MCF 10A (cell line): ENCODE data around the gene ANO1. TPM values are rescaled to one million over a fixed set of nuclear protein-coding genes. Genes with fewer than 3 reads are reported as not detected.

ENCODE experiments used
- BruUV-seq: library from RNA; stranded (reverse); fragments of 400-500 nt; replicated peaks from 2 replicates; lab custom pipeline; 2021; lab: Mats Ljungman, UMichigan
- CTCF ChIA-PET: fragments of 300-600 bp; sonication (Branson Sonifier 250); formaldehyde crosslinking; extraction: SDS; loops from one replicate; lab custom pipeline; 2021; ENCODE audit warnings: antibody characterized with exemption, inconsistent platforms; lab: Yijun Ruan, JAX
- POLR2A ChIA-PET: fragments of 300-600, 350-650 bp; sonication (Branson Sonifier 250); formaldehyde crosslinking; extraction: SDS; loops from one replicate; lab custom pipeline; 2020; ENCODE audit warnings: antibody characterized with exemption, inconsistent platforms; lab: Yijun Ruan, JAX
- DNase-seq: peaks from one replicate; pipeline ENCODE4 v3.0.0-alpha.2; 2018; ENCODE audit not compliant: unreplicated experiment
- H3K27ac Mint-ChIP-seq: one replicate; pipeline ENCODE4 v1.8.0; 2022; ENCODE audit warnings: mild to moderate bottlenecking, low read depth, mixed read lengths; ENCODE audit not compliant: unreplicated experiment
- H3K27me3 Mint-ChIP-seq: one replicate; pipeline ENCODE4 v1.8.0; 2022; ENCODE audit warnings: mixed read lengths; ENCODE audit not compliant: insufficient read depth, unreplicated experiment
- H3K36me3 Mint-ChIP-seq: one replicate; pipeline ENCODE4 v1.8.0; 2022; ENCODE audit warnings: mild to moderate bottlenecking, moderate library complexity, mixed read lengths; ENCODE audit not compliant: insufficient read depth, unreplicated experiment
- H3K4me1 Mint-ChIP-seq: one replicate; pipeline ENCODE4 v1.8.0; 2022; ENCODE audit warnings: mixed read lengths; ENCODE audit not compliant: insufficient read depth, unreplicated experiment
- H3K4me3 Mint-ChIP-seq: one replicate; pipeline ENCODE4 v1.8.0; 2022; ENCODE audit warnings: mild to moderate bottlenecking, moderate library complexity, mixed read lengths; ENCODE audit not compliant: unreplicated experiment
- H3K9me3 Mint-ChIP-seq: one replicate; pipeline ENCODE4 v1.8.0; 2022; ENCODE audit warnings: mixed read lengths; ENCODE audit not compliant: unreplicated experiment
- CTCF ChIP-seq: fragments of 200-600 bp; IDR thresholded peaks from one replicate; pipeline ENCODE4 v1.8.0; 2022; ENCODE audit warnings: antibody characterized with exemption, mild to moderate bottlenecking; ENCODE audit not compliant: unreplicated experiment
- intact Hi-C: fragments of 100-400 bp; cut with micrococcal nuclease; formaldehyde crosslinking; loops from 2 replicates; pipeline ENCODE4 v1.14.1; 2022
- total RNA-seq: library from RNA; stranded (reverse); gene quantifications from 2 replicates; pipeline ENCODE4 v1.2.3, GENCODE V29; 2022

Gene ANO1
- total RNA-seq, 1 experiment from 2014 or later = not detected

- H3K9me3 Mint-ChIP-seq = no peaks in the 10 kb centered on the region
- no TSS peak for BruUV-seq
- H3K27me3 Mint-ChIP-seq = peaks cover 22% of the 10 kb centered on the region
- H3K36me3 Mint-ChIP-seq = no peaks in the 10 kb centered on the region
- no peak overlapping the region for H3K4me3 Mint-ChIP-seq
- H3K4me1 Mint-ChIP-seq = peaks cover 12% of the 10 kb centered on the region
- ChIA-PET POLR2A (interaction anchor here (0.6 kb wide), 1 partner anchor 215 kb away, joined by 3 read pairs; no protein-coding TSS in a partner anchor), CTCF (no interaction called here)
- intact Hi-C loops = no loop called here
- no peak for TF ChIP-seq CTCF
- H3K27ac Mint-ChIP-seq = no peak overlapping the region
- DNase-seq = no peak
Observed at GRCh38 chr11:70064726-70065317, 13.3 kb upstream of the ANO1 start.

GRCh38 chr11:70065318-70066135 lies 12.6 kb upstream of the ANO1 start:
- Mint-ChIP-seq H3K27me3 (peaks cover 30% of the 10 kb centered on the region), H3K9me3 (no peaks in the 10 kb centered on the region), H3K4me3 (no peak overlapping the region), H3K4me1 (peaks cover 12% of the 10 kb centered on the region), H3K27ac (no peak overlapping the region), H3K36me3 (no peaks in the 10 kb centered on the region)
- intact Hi-C loops = no loop called here
- ChIA-PET POLR2A (no interaction called here), CTCF (no interaction called here)
- no TSS peak for BruUV-seq
- DNase-seq = no peak
- TF ChIP-seq CTCF = no peak

GRCh38 chr11:70066136-70066520 lies 12.0 kb upstream of the ANO1 start:
- Mint-ChIP-seq H3K27ac (no peak overlapping the region), H3K36me3 (no peaks in the 10 kb centered on the region), H3K9me3 (no peaks in the 10 kb centered on the region), H3K4me3 (no peak overlapping the region), H3K27me3 (peaks cover 30% of the 10 kb centered on the region), H3K4me1 (peaks cover 12% of the 10 kb centered on the region)
- BruUV-seq = no TSS peak
- CTCF ChIA-PET = no interaction called here
- DNase-seq = no peak
- POLR2A ChIA-PET = no interaction called here
- TF ChIP-seq CTCF = no peak
- intact Hi-C loops = no loop called here

GRCh38 chr11:70066628-70067027 lies 11.5 kb upstream of the ANO1 start:
- TF ChIP-seq CTCF = no peak
- H3K4me3 Mint-ChIP-seq = no peak overlapping the region
- intact Hi-C loops = no loop called here
- no peak overlapping the region for H3K27ac Mint-ChIP-seq
- POLR2A ChIA-PET = no interaction called here
- H3K27me3 Mint-ChIP-seq = peaks cover 30% of the 10 kb centered on the region
- no TSS peak for BruUV-seq
- no peaks in the 10 kb centered on the region for H3K36me3 Mint-ChIP-seq
- CTCF ChIA-PET = no interaction called here
- H3K9me3 Mint-ChIP-seq = no peaks in the 10 kb centered on the region
- H3K4me1 Mint-ChIP-seq = peaks cover 12% of the 10 kb centered on the region
- no peak for DNase-seq
